Epithelial cell of prostate (primary cell): Measurements from ENCODE around the gene GLI3.

Source experiments
- DNase-seq: peaks from one replicate; pipeline ENCODE4 v3.0.0-alpha.2; 2011; ENCODE audit warnings: low read depth, low spot score
- H3K27ac ChIP-seq: fragments of 450-650 bp; 2 replicates; pipeline ENCODE4 v1.5.1; 2017; ENCODE audit warnings: mild to moderate bottlenecking

GLI3 gene

DNA sequence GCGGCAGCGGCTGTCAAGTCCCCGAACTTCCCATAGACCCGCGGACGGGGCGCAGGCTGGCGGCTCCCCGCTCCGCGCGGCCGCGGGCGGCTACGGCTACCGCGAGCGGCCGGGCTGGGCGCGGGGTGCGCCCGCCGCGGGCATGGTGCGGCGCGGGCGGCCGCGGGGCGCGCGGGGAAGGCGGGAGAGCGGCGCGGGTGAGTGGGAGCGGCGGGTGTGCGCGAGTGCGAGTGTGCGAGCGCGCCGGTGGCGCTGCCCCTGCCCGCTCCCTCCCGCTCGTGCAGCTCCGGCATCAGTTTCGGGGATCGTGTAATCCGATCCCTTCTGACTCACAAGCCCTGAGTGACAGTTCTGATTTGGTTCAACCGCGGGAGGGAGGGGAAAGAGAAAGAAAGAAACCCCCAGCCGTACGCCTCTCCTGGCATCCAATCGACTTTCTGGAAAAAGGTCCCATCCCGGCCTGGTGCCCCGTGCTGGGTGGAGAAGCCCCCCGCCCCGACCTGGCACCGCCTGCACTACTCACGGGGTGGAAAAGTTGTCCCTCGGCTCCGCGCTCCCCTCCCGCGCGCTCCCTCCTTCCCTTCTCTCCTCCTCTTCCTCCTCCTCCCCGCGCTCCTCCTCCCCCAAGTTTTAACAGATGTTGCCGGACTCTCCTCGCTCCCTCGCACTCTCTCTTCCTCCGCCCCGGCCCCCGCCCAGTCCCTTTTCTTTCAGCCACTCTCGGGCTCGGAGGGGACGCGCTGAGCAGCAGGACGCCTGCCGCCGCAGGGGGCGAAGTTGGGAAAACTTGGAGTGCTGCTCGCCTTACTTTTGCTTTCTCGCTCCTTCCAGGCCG, at the start of gene GLI3:
TSS of gene GLI3 (minus strand) at position 234 of the 835 bp plus-strand sequence. CDS start 13,956 bp downstream, outside the sequence.
- DNase-seq = peak; percentile 70
- H3K27ac ChIP-seq = peak within 1 kb of the TSS; percentile 75

DNA sequence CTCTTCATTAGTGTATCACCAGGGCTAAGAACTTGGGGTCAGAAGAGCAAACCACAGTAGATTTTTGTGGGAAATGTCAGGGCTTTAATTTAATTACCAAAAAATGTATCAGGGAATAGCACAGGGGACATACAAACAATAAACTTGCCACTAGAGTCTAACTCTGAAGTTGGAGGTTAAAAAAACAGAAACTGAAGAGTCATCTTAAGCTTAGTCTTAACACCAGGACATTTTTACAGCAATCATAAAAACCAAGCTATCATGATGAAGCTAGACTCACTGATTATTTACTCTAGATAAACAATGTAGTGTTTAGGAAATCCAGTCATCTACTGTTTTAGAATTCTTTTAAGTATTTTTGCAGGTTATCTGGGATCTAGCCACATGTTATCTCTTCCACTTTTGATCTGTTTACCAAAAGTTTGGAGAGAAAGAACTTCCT, 48.4 kb upstream of the GLI3 start:
- H3K27ac ChIP-seq = no peak overlapping the region
- DNase-seq = no peak

DNA sequence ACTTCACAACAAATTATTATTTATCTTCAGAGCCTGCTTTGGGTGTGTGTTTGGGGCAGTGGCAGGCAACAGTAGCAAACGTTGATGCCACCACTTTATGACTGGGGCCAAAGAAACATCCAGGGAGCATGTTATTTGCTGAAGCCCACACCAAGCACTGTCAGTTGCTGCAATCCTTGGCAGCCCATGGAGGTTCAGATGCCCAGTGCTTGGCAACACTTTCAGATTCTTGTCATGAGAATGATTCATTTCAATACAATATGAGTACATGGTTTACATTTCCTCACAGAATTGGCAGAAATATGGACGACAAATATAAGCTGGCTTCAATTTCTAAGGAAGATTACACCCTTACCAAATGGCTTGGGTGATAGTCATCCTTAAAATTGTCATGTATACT, 46.5 kb upstream of the GLI3 start:
- H3K27ac ChIP-seq = no peak overlapping the region
- no peak for DNase-seq

- DNase-seq = no peak
- no peak overlapping the region for H3K27ac ChIP-seq
Observed at GRCh38 chr7:42278344-42278743, 41.3 kb upstream of the GLI3 start.

- DNase-seq = no peak
- H3K27ac ChIP-seq = peak overlapping the region; percentile 39
Observed at GRCh38 chr7:42274053-42274452, 37.0 kb upstream of the GLI3 start.

GRCh38 chr7:42272793-42273665, 36.0 kb upstream of the GLI3 start:
- DNase-seq = no peak
- peak overlapping the region; percentile 39 for H3K27ac ChIP-seq

DNA sequence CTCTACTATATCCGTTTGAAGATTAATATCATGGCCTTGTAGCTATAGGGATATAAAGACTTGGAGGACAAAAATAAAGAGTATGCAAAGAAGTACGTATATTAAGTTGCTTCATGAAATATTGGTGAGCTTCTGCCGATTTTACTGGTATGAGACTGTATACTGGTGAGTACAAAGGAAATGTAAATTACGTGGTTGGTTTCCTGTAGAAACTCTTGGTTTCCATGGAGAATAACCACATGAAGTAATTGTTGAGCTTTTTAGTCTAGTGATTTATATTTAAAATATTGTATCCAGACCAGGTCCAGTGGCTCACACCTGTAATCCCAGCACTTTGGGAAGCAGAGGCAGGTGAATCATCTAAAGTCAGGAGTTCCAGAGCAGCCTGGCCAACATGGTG, 32.2 kb upstream of the GLI3 start:
- no peak for DNase-seq
- no peak overlapping the region for H3K27ac ChIP-seq

DNA sequence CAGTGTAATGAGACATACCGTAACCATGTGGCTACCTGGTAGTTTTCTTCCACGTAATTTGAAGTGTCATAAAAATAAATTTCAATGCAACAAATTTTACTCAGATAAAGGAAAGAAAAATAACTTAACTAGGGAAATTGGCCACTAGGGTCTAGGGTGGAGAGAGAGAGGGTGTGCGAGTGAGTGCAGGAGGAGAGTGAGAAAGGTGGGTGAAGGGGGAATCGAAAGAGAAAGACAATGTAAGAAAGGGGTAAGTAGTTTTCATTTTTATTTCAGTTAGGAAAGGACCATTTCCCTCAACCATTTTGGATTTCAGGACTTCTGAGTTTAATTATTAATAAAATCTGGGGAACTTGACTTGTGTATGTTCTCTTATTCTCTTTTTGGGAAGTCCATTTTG, 27.7 kb upstream of the GLI3 start:
- H3K27ac ChIP-seq = no peak overlapping the region
- DNase-seq = no peak

DNA sequence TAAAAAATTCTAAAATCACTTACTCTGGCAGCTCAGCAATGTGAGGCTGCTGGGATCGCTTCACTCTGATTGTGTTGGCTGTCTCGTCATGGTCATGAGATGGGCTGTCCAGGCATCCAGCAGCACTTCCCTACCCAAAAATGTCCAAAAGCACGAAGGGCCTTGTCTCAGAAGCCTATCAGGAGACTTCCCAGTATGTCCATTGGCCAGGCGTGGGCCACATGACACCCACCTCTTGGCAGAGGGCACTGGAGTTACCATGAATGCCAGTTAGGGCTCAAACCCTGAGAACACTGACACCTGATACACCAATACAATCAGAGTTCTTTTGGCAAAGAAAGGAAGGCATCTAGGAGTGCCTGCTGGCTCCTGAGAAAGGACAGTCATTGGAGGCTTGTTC, 27.0 kb upstream of the GLI3 start:
- H3K27ac ChIP-seq = no peak overlapping the region
- no peak for DNase-seq

GRCh38 chr7:42262964-42263363, 26.0 kb upstream of the GLI3 start:
- peak overlapping the region; percentile 53 for H3K27ac ChIP-seq
- DNase-seq = peak; percentile 52

GRCh38 chr7:42254217-42254616, 17.2 kb upstream of the GLI3 start:
- H3K27ac ChIP-seq = no peak overlapping the region
- DNase-seq = no peak

GRCh38 chr7:42253316-42253715, 16.3 kb upstream of the GLI3 start:
- H3K27ac ChIP-seq = no peak overlapping the region

GRCh38 chr7:42250411-42250810, 13.4 kb upstream of the GLI3 start:
- H3K27ac ChIP-seq = no peak overlapping the region
- no peak for DNase-seq

More at GRCh38 chr7:42253316-42253715, 16.3 kb upstream of the GLI3 start:
- no peak for DNase-seq

GRCh38 chr7:42248579-42248978, 11.6 kb upstream of the GLI3 start:
- no peak for DNase-seq

DNA sequence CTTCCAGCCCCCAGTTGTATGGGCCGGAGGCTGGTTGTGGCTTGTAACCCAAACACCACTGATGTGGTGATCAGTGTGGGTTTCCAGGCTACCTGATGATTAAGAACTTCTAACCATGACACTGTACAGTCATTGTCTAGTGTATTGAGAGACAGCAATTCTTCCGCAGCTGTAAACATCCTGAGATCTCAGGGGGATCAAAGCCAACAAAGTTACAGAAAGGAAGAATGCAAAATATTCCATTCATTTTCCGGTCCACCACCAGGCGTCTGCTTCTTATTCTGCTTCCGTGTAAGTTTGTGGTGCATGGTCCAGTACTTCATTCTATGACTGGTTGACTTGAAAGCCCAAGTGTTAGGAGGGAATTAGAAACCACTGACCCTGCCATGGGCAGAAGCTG, 10.3 kb upstream of the GLI3 start:
- DNase-seq = no peak
- H3K27ac ChIP-seq = no peak overlapping the region

More at GRCh38 chr7:42248579-42248978, 11.6 kb upstream of the GLI3 start:
- no peak overlapping the region for H3K27ac ChIP-seq

- H3K27ac ChIP-seq = no peak overlapping the region
- DNase-seq = no peak
Observed at GRCh38 chr7:42244828-42245227, 7.8 kb upstream of the GLI3 start.

DNA sequence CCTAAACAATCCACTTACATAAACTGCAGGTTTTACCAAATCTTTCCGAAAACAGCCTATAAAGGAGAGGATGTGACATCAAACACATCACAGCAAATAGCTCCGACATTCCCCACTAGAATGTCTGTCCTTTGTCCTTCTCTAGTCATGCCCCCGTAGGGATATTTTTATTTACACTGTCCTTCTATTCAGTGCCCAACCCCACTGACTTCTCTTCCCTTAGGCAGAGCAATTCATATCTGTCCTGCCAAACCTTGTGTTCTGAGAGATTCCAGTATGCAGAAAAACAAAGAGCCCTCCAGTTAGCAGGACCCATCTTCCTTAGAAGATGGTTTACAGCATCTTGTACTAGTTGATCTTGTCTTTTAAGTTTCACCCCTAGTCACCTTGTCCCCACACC, 5.4 kb upstream of the GLI3 start:
- DNase-seq = no peak
- no peak overlapping the region for H3K27ac ChIP-seq

GRCh38 chr7:42241424-42241823, 4.4 kb upstream of the GLI3 start:
- no peak overlapping the region for H3K27ac ChIP-seq
- DNase-seq = no peak

- no peak for DNase-seq
- no peak overlapping the region for H3K27ac ChIP-seq
Observed at GRCh38 chr7:42240416-42240815, 3.4 kb upstream of the GLI3 start.

DNA sequence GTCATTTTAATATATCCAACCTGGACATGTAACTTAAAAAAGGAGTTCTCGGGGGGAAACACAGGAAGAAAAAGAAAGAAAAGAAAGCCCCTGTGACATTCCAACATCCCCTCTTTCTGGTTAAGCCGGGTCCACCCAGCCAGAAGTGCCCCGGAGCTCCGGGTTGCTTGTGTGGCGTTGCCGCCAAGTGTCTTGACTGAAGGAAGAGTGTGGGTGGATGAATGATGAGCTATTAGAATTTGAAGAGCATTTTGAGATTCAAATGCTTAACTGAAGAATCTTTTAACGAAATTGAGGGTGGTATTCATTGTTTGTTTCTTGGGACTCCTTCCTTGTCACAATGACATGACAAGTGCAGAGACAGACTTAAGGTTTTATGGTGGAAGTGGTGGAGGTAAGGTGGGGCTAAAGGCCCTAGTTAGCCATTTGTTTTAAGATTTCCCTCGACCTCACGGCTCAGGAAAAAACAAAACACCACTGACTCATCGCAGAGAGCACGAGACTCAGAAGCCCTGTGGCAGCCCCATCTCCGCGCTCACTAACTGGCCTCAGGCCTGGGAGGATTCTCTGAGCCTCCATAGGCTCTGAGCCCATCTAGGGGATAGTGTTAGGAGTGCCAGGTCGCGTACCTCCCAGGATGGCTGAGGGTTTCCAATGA, 1.8 kb upstream of the GLI3 start:
- DNase-seq = no peak
- peak overlapping the region; percentile 75 for H3K27ac ChIP-seq
